GM19463 (cell line): ENCODE measurements around the gene ABCD1.
"Not testable (repeated sequence)": the region's sequence is repeated elsewhere in the genome, so short reads cannot be mapped to it uniquely, and the experiment has no call there.

Experiments
- ATAC-seq: cut with Tn5 transposase; IDR thresholded peaks from one replicate; pipeline ENCODE4 v1.9.1; 2021; ENCODE audit warnings: mild to moderate bottlenecking, moderate library complexity; ENCODE audit not compliant: unreplicated experiment

Gene ABCD1

GRCh38 chrX:153693216-153694086 is 31.2 kb upstream of the ABCD1 start:
- no peak for ATAC-seq

- not testable (repeated sequence) for ATAC-seq
Measured at GRCh38 chrX:153694256-153694655, 30.4 kb upstream of the ABCD1 start.

DNA sequence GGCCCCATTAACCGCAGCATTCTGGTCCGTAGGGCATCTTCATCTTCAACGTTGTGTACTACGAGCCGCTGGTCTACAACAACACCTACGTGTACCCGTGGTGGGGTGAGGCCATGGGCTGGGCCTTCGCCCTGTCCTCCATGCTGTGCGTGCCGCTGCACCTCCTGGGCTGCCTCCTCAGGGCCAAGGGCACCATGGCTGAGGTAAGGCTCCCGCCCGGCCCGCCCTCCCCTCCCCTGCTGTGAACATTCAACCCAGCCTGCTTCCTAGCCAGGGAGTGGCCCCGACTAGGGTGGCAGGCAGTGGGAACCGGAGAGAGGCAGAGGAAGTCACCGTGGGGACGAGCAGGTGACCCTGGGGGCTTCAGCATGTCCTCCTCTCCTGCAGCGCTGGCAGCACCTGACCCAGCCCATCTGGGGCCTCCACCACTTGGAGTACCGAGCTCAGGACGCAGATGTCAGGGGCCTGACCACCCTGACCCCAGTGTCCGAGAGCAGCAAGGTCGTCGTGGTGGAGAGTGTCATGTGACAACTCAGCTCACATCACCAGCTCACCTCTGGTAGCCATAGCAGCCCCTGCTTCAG is 29.9 kb upstream of the ABCD1 start:
- ATAC-seq, result no peak

GRCh38 chrX:153696100-153696499 is 28.6 kb upstream of the ABCD1 start:
- ATAC-seq, result no peak

- not testable (repeated sequence) for ATAC-seq
Measured at GRCh38 chrX:153696538-153696937, 28.1 kb upstream of the ABCD1 start.

DNA sequence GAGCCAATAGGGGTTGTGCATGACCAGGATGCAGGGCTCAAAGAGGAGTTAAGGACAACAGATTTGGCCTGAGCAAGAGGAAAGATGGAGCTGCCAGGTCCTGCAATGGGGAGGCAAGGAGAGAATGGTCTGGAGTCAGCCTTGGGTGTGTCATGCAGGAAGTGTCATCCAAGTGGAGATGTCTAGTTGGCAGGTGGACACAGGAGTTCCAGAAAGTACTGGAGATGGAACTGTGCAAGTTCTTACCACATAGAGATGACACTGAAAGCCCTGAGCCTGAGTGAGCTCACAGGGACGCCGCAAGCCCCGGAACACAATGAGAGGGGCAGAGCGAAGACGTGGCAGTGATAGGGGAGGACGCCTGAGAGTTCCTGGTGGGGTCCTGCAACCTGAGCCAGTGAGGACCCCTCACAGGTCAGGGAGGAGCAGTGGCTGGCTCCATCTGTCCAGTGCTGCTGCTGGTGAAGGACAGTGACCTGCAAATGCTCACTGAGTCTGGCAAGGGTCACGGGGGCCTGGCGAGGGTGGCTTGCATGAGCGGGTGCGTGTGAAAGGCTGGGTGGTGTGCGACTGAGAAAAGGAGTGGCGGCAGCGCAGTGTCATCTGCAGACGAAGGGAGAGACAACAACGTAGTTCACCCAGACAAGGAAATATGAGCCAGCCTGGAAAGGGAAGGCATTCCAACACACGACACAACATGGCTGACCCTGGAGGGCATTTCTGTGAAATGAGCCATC is 27.5 kb upstream of the ABCD1 start:
- not testable (repeated sequence) for ATAC-seq

GRCh38 chrX:153697924-153698865 is 26.5 kb upstream of the ABCD1 start:
- ATAC-seq, result no peak

- ATAC-seq, result not testable (repeated sequence)
Measured at GRCh38 chrX:153699210-153699783, 25.4 kb upstream of the ABCD1 start.

GRCh38 chrX:153699784-153700371 is 24.8 kb upstream of the ABCD1 start:
- not testable (repeated sequence) for ATAC-seq

- ATAC-seq, result no peak
Measured at GRCh38 chrX:153700376-153700945, 24.2 kb upstream of the ABCD1 start.

DNA sequence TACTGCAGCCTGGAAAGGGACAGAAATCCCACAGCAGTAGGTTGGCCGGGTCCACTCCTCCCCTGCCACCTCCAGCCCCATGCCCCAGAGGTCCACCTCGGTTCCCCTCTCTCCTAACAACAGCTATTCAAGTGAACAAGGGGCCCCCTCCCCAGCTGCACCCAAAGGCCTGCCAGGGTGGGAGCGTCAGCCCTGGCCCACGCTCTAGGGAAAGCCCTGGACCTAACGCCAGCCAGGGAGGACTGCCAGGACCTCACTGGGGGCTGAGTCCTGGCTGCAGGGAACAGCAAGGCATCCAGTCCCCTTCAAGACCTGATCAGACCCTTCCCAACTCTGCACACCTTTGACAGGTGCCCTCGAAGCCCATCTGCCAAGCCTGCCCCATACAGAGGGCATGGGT is 23.7 kb upstream of the ABCD1 start:
- ATAC-seq, result no peak

GRCh38 chrX:153701706-153702105 is 22.9 kb upstream of the ABCD1 start:
- no peak for ATAC-seq

GRCh38 chrX:153702336-153703035 is 22.2 kb upstream of the ABCD1 start:
- ATAC-seq, result no peak

DNA sequence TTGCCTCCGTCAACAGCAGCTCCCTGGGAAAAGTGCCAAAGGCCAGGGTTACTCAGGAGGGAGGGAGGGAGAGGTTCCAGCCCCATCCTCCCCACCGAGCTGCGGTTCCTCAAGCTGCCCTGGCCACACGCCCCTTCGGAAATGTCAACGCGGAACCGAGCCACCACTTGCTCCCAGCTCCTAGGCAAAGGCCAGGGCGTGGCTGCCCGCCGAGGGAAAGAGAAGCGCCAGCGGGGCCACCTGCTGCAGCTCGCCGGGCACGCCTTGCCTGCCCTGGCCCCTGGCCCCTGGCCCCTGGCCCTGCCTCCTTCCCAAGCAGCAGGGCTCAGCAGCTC is 21.7 kb upstream of the ABCD1 start:
- no peak for ATAC-seq

- no peak for ATAC-seq
Measured at GRCh38 chrX:153704021-153704526, 20.6 kb upstream of the ABCD1 start.

DNA sequence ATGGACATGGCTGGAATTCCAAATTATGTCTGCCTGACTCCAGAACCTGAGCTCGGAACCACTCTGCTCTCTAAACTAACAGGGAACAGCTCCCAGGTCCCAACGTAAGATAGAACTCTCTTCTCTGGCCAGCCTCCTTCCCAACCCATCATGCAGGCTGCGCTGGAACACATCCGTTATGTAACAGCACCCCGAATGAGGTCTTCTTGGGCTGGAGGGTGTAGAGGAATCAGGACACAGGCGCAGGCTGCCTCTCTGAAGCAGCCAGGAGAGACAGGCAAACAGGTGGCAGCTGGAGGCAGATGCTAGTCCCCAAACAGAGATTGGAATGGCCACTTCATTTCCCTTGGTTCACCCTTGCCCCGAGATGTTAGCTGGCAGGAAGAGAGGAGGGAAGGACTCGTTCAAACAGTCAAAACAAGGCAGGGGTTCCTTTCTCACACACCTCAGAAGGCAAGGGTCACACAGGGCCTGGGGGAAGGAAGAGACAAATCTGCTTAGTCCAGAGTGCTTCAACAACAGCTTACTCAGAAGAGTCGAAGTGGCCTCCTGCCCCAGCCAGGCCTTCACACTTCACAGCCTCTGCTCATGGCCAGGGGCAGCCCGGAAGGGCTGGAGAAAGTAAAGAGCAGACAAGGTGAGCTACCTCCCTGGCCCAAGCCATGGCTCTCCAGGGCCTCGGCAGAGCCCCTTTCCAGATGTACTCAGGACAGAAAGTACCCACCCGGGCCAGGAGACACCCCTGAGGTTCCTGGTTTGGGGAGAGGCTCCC is 19.8 kb upstream of the ABCD1 start:
- not testable (repeated sequence) for ATAC-seq

DNA sequence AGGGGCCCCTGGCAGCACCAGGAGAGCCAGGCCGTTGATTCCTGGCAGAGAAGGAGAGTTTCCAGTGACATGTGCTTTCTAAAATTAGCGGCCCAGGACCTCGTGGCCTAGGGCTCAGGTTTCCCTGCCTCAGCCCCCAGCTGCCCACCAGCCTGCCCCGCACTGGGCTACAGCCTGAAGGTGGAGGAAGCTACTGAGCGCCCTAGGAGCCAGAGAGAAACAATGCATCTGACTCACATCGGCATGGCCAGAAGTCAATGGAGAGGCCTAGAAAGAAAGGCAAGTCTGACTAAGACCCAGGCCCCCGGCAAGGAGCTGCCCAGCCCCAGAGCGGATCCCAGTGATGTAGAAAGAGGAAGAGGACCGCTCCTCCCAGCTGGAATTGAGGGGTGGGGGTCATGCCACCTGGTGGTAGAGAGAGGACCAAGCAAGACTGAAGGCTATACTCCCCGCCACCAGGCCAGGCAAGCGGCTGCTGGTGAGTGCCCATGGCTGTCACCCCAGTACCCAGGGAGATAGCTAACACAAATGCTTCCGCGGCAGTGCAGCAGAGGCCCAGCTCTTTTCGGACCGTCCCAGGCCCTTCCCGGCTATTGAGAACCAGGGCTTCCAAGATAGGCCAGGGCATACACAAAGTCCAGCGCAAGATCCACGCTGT is 19.1 kb upstream of the ABCD1 start:
- not testable (repeated sequence) for ATAC-seq

GRCh38 chrX:153706799-153707198 is 17.9 kb upstream of the ABCD1 start:
- no peak for ATAC-seq
